KOPT-K1 (cell line): ENCODE data around the gene ABCC3.

Experiments used
- H3K27ac ChIP-seq: fragments of 200-600 bp; sonication (generic); 2 replicates; pipeline ENCODE4 v1.5.1; 2016; ENCODE audit warnings: antibody characterized with exemption, mild to moderate bottlenecking, low read depth, low read length; ENCODE audit not compliant: poor library complexity, severe bottlenecking
- H3K36me3 ChIP-seq: fragments of 200-600 bp; sonication (generic); 2 replicates; pipeline ENCODE4 v1.5.1; 2017; ENCODE audit warnings: antibody characterized with exemption, mild to moderate bottlenecking, low read length, moderate library complexity; ENCODE audit not compliant: insufficient read depth
- H3K9me3 ChIP-seq: fragments of 200-600 bp; sonication (generic); 2 replicates; pipeline ENCODE4 v1.5.1; 2017; ENCODE audit warnings: antibody characterized with exemption, low read length, mild to moderate bottlenecking; ENCODE audit not compliant: insufficient read depth, poor library complexity, severe bottlenecking

ABCC3 gene

GRCh38 chr17:50685334-50685665 is 50.6 kb downstream of the ABCC3 start:
- Histone ChIP-seq H3K27ac (no peak overlapping the region), H3K36me3 (no peaks in the 10 kb centered on the region), H3K9me3 (no peaks in the 10 kb centered on the region)

- H3K27ac ChIP-seq = no peak overlapping the region
- no peaks in the 10 kb centered on the region for H3K9me3 ChIP-seq
- no peaks in the 10 kb centered on the region for H3K36me3 ChIP-seq
Observed at GRCh38 chr17:50685691-50686493, 51.2 kb downstream of the ABCC3 start.

GRCh38 chr17:50686494-50687199 is 52.0 kb downstream of the ABCC3 start:
- H3K36me3 ChIP-seq = no peaks in the 10 kb centered on the region; the same call in 1 of the 2 replicates
- H3K9me3 ChIP-seq = no peaks in the 10 kb centered on the region
- H3K27ac ChIP-seq = no peak overlapping the region

- no peaks in the 10 kb centered on the region for H3K9me3 ChIP-seq
- H3K27ac ChIP-seq = no peak overlapping the region
- H3K36me3 ChIP-seq = peaks cover 7% of the 10 kb centered on the region
Observed at GRCh38 chr17:50687200-50688066, 52.8 kb downstream of the ABCC3 start.

GRCh38 chr17:50688245-50688644 is 53.6 kb downstream of the ABCC3 start:
- no peak overlapping the region for H3K27ac ChIP-seq
- peaks cover 15% of the 10 kb centered on the region for H3K36me3 ChIP-seq
- H3K9me3 ChIP-seq = no peaks in the 10 kb centered on the region

- Histone ChIP-seq H3K9me3 (no peaks in the 10 kb centered on the region), H3K27ac (no peak overlapping the region), H3K36me3 (peaks cover 25% of the 10 kb centered on the region)
Observed at GRCh38 chr17:50689251-50689650, 54.6 kb downstream of the ABCC3 start.

- Histone ChIP-seq H3K36me3 (peaks cover 35% of the 10 kb centered on the region), H3K27ac (no peak overlapping the region), H3K9me3 (no peaks in the 10 kb centered on the region)
Observed at GRCh38 chr17:50689956-50690886, 55.5 kb downstream of the ABCC3 start.

- Histone ChIP-seq H3K27ac (no peak overlapping the region), H3K9me3 (no peaks in the 10 kb centered on the region)
Observed at GRCh38 chr17:50690887-50691549, 56.3 kb downstream of the ABCC3 start.

GRCh38 chr17:50691550-50692447 is 57.1 kb downstream of the ABCC3 start:
- Histone ChIP-seq H3K36me3 (peaks cover 50% of the 10 kb centered on the region), H3K27ac (no peak overlapping the region), H3K9me3 (no peaks in the 10 kb centered on the region)

More at GRCh38 chr17:50690887-50691549, 56.3 kb downstream of the ABCC3 start:
- H3K36me3 ChIP-seq = peaks cover 43% of the 10 kb centered on the region

- H3K36me3 ChIP-seq = peaks cover 58% of the 10 kb centered on the region
- no peak overlapping the region for H3K27ac ChIP-seq
- no peaks in the 10 kb centered on the region for H3K9me3 ChIP-seq
Observed at GRCh38 chr17:50692448-50693035, 57.9 kb downstream of the ABCC3 start.

- Histone ChIP-seq H3K9me3 (no peaks in the 10 kb centered on the region), H3K36me3 (peaks cover 64% of the 10 kb centered on the region), H3K27ac (no peak overlapping the region)
Observed at GRCh38 chr17:50693036-50693682, 58.5 kb downstream of the ABCC3 start.

- Histone ChIP-seq H3K9me3 (no peaks in the 10 kb centered on the region), H3K36me3 (peaks cover 95% of the 10 kb centered on the region), H3K27ac (no peak overlapping the region)
Observed at GRCh38 chr17:50696365-50696879, 61.7 kb downstream of the ABCC3 start.
